ENCODE results near the gene ACKR2.

GRCh38 chr3:42844412-42844713, 35.1 kb downstream of the ACKR2 start:
- TF ChIP-seq CTCF (IDR thresholded peaks at IDR 0.05) (no peak), POLR2A (IDR thresholded peaks at IDR 0.05) (no peak)

All from thyroid gland (tissue), 4 donors.